Activated CD4-positive, alpha-beta memory T cell treated with anti-CD3 and anti-CD28 coated beads for 36 hours (primary cell): ENCODE results near the gene CNOT2. TPM values are rescaled to one million over a fixed set of nuclear protein-coding genes. Genes with fewer than 3 reads are reported as not detected.
A peak's percentile ranks its signal among the peaks of the same experiment; 100 is the strongest.

ENCODE experiments used
- CTCF ChIA-PET: fragments of 350-600 bp; sonication (Branson Sonifier 250); formaldehyde crosslinking; loops from one replicate; lab custom pipeline; 2021; ENCODE audit warnings: antibody characterized with exemption, inconsistent platforms; lab: Charles Lee
- POLR2A ChIA-PET: fragments of 350-600 bp; sonication (Branson Sonifier 250); formaldehyde crosslinking; loops from one replicate; lab custom pipeline; 2021; ENCODE audit warnings: antibody characterized with exemption; lab: Charles Lee
- DNase-seq: peaks from one replicate; pipeline ENCODE4 v3.0.0-alpha.2; 2020
- H3K27ac Mint-ChIP-seq: one replicate; pipeline ENCODE4 v1.8.0; 2021; ENCODE audit warnings: mixed read lengths
- H3K27me3 Mint-ChIP-seq: one replicate; pipeline ENCODE4 v1.8.0; 2021; ENCODE audit warnings: mixed read lengths
- H3K36me3 Mint-ChIP-seq: one replicate; pipeline ENCODE4 v1.8.0; 2021; ENCODE audit warnings: mixed read lengths
- H3K4me1 Mint-ChIP-seq: one replicate; pipeline ENCODE4 v1.8.0; 2021; ENCODE audit warnings: low read depth, mixed read lengths
- H3K4me3 Mint-ChIP-seq: one replicate; pipeline ENCODE4 v1.8.0; 2021; ENCODE audit warnings: mild to moderate bottlenecking, mixed read lengths
- H3K9me3 Mint-ChIP-seq: one replicate; pipeline ENCODE4 v1.8.0; 2021; ENCODE audit warnings: mixed read lengths
- intact Hi-C: fragments of 100-400 bp; cut with micrococcal nuclease; formaldehyde crosslinking; loops from one replicate; pipeline ENCODE4 v1.15.1; 2023
- total RNA-seq, 2 experiments: library from RNA; stranded (reverse); gene quantifications; one replicate each; pipeline ENCODE4 v1.2.3, GENCODE V29; 2021

The CNOT2 gene
- total RNA-seq, 2 experiments from 2014 or later = 58.4 to 58.5 TPM

GRCh38 chr12:70254846-70255245 lies 11.6 kb downstream of the CNOT2 start:
- Mint-ChIP-seq H3K27ac (no peak overlapping the region), H3K4me1 (peaks cover 75% of the 10 kb centered on the region), H3K27me3 (no peaks in the 10 kb centered on the region), H3K36me3 (no peaks in the 10 kb centered on the region), H3K4me3 (no peak overlapping the region), H3K9me3 (no peaks in the 10 kb centered on the region)
- intact Hi-C loops = no loop called here
- ChIA-PET POLR2A (no interaction called here), CTCF (no interaction called here)
- no peak for DNase-seq

DNA sequence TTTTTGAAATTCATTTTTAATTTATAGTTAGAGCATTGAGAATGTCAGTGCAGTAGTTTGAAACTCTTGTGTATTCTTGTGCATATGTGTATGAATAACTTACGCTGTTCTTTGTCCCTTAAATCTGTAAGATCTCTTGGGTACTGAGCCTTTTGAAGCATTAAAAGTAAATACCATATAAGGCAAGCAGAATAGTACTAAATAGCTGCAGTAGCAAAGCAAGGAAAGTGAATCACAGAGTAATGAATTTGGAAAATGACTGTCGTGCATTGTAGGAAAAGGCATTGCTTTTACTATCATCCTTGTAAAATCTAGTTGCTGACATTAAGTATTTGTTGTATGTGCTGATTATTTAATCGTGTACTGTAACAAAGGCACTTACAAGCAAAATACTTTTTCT lies 12.1 kb downstream of the CNOT2 start:
- DNase-seq = no peak
- no peaks in the 10 kb centered on the region for H3K36me3 Mint-ChIP-seq
- H3K27ac Mint-ChIP-seq = no peak overlapping the region
- peaks cover 72% of the 10 kb centered on the region for H3K4me1 Mint-ChIP-seq
- no peaks in the 10 kb centered on the region for H3K9me3 Mint-ChIP-seq
- intact Hi-C loops = no loop called here
- no peaks in the 10 kb centered on the region for H3K27me3 Mint-ChIP-seq
- H3K4me3 Mint-ChIP-seq = no peak overlapping the region
- ChIA-PET POLR2A (no interaction called here), CTCF (no interaction called here)

- ChIA-PET POLR2A (no interaction called here), CTCF (no interaction called here)
- peaks cover 16% of the 10 kb centered on the region for H3K36me3 Mint-ChIP-seq
- no peak overlapping the region for H3K27ac Mint-ChIP-seq
- H3K9me3 Mint-ChIP-seq = no peaks in the 10 kb centered on the region
- no peak overlapping the region for H3K4me3 Mint-ChIP-seq
- no peaks in the 10 kb centered on the region for H3K27me3 Mint-ChIP-seq
- peaks cover 72% of the 10 kb centered on the region for H3K4me1 Mint-ChIP-seq
- no peak for DNase-seq
- intact Hi-C loops = no loop called here
Measured at GRCh38 chr12:70258605-70259403, 15.6 kb downstream of the CNOT2 start.

DNA sequence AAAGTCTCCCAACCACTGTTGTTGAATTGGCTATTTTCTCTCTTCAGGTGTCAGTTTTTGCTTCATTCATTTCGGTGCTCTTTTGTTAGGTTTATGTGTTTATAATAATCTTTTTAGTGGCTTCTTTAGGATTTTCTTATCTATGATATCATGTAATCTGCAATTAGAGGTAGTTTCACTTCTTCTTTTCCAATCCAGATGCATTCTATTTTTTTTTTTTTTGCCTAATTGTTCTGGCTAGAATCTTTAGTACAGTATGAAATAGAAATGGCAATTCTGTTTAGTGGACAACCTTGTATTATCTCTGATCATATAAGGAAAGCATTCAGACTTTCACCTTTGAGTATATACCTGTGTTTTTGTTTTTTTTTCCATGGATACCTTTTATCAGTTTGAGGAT lies 17.4 kb downstream of the CNOT2 start:
- ChIA-PET CTCF (no interaction called here), POLR2A (no interaction called here)
- Mint-ChIP-seq H3K27ac (no peak overlapping the region), H3K9me3 (no peaks in the 10 kb centered on the region), H3K4me3 (no peak overlapping the region), H3K27me3 (no peaks in the 10 kb centered on the region), H3K4me1 (peaks cover 69% of the 10 kb centered on the region), H3K36me3 (peaks cover 16% of the 10 kb centered on the region)
- DNase-seq = no peak
- intact Hi-C loops = no loop called here

GRCh38 chr12:70264067-70264867 lies 21.0 kb downstream of the CNOT2 start:
- intact Hi-C loops = no loop called here
- CTCF ChIA-PET = no interaction called here
- peaks cover 69% of the 10 kb centered on the region for H3K4me1 Mint-ChIP-seq
- no peak overlapping the region for H3K4me3 Mint-ChIP-seq
- no peak for DNase-seq
- POLR2A ChIA-PET = no interaction called here
- H3K9me3 Mint-ChIP-seq = no peaks in the 10 kb centered on the region
- H3K27ac Mint-ChIP-seq = no peak overlapping the region
- H3K27me3 Mint-ChIP-seq = no peaks in the 10 kb centered on the region
- peaks cover 20% of the 10 kb centered on the region for H3K36me3 Mint-ChIP-seq

GRCh38 chr12:70265132-70265531 lies 21.9 kb downstream of the CNOT2 start:
- Mint-ChIP-seq H3K4me1 (peaks cover 67% of the 10 kb centered on the region), H3K27ac (no peak overlapping the region), H3K9me3 (no peaks in the 10 kb centered on the region), H3K27me3 (no peaks in the 10 kb centered on the region), H3K36me3 (peaks cover 20% of the 10 kb centered on the region), H3K4me3 (no peak overlapping the region)
- no peak for DNase-seq
- POLR2A ChIA-PET = no interaction called here
- CTCF ChIA-PET = no interaction called here
- intact Hi-C loops = loop anchor here (5.0 kb wide), 1 partner anchor 42 kb away; no protein-coding TSS in a partner anchor

DNA sequence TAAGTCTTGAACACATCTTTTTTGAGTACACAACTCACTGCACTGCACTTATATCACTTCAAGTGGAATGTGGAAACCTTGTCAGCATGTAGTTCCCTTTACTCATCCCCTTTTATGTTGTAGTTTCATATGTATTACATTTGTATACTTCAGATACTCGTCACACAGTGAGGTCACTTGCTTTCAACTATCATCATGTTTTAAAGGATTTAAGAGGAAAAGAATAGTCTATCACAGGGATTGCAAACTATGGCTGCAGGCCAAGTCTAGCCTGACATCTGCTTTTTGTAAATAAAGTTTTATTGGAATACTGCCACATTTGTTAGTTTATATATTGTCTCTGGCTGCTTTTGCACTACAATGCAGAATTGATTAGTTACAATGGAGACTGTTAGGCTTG lies 24.3 kb downstream of the CNOT2 start:
- no peaks in the 10 kb centered on the region for H3K9me3 Mint-ChIP-seq
- H3K4me1 Mint-ChIP-seq = peaks cover 70% of the 10 kb centered on the region
- H3K27me3 Mint-ChIP-seq = no peaks in the 10 kb centered on the region
- ChIA-PET CTCF (no interaction called here), POLR2A (no interaction called here)
- peaks cover 17% of the 10 kb centered on the region for H3K36me3 Mint-ChIP-seq
- no peak overlapping the region for H3K4me3 Mint-ChIP-seq
- intact Hi-C loops = loop anchor here (1.0 to 5.0 kb wide), 3 partner anchors 17 to 40 kb away; partner anchors contain the start of gene CNOT2
- H3K27ac Mint-ChIP-seq = peak overlapping the region; percentile 28
- no peak for DNase-seq

GRCh38 chr12:70268972-70269371 lies 25.7 kb downstream of the CNOT2 start:
- no peaks in the 10 kb centered on the region for H3K9me3 Mint-ChIP-seq
- DNase-seq = no peak
- ChIA-PET POLR2A (no interaction called here), CTCF (interaction anchor here (0.6 kb wide), 2 partner anchors 104 to 468 kb away, joined by 3 to 4 read pairs; no protein-coding TSS in a partner anchor)
- peaks cover 15% of the 10 kb centered on the region for H3K36me3 Mint-ChIP-seq
- H3K4me1 Mint-ChIP-seq = peaks cover 70% of the 10 kb centered on the region
- intact Hi-C loops = loop anchor here (5.0 kb wide), 1 partner anchor 38 kb away; no protein-coding TSS in a partner anchor
- H3K4me3 Mint-ChIP-seq = no peak overlapping the region
- no peak overlapping the region for H3K27ac Mint-ChIP-seq
- no peaks in the 10 kb centered on the region for H3K27me3 Mint-ChIP-seq

DNA sequence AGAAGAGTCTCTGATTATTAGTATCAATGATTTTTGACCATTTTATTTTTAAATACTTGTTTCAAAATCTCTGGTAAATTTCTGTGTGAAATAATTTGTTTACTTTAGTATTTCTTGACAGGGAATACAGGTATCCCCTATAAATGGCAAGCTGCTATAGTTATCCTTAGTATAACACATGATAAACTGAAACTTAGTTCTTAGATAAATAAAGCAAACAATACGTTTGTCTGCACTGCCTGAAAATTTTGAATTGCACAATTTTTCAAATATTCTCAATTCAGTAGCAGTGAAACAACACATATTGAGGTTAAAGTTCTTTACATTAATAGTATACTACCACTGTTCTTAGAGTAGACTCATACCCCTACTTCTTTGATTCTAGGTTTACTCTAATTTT lies 26.9 kb downstream of the CNOT2 start:
- no peaks in the 10 kb centered on the region for H3K9me3 Mint-ChIP-seq
- intact Hi-C loops = no loop called here
- H3K36me3 Mint-ChIP-seq = peaks cover 22% of the 10 kb centered on the region
- H3K4me3 Mint-ChIP-seq = no peak overlapping the region
- CTCF ChIA-PET = no interaction called here
- no peak overlapping the region for H3K27ac Mint-ChIP-seq
- peaks cover 71% of the 10 kb centered on the region for H3K4me1 Mint-ChIP-seq
- POLR2A ChIA-PET = no interaction called here
- H3K27me3 Mint-ChIP-seq = no peaks in the 10 kb centered on the region
- no peak for DNase-seq

- H3K9me3 Mint-ChIP-seq = no peaks in the 10 kb centered on the region
- CTCF ChIA-PET = no interaction called here
- no peak for DNase-seq
- peaks cover 72% of the 10 kb centered on the region for H3K4me1 Mint-ChIP-seq
- H3K4me3 Mint-ChIP-seq = no peak overlapping the region
- intact Hi-C loops = no loop called here
- H3K27me3 Mint-ChIP-seq = no peaks in the 10 kb centered on the region
- POLR2A ChIA-PET = no interaction called here
- no peak overlapping the region for H3K27ac Mint-ChIP-seq
- peaks cover 22% of the 10 kb centered on the region for H3K36me3 Mint-ChIP-seq
Measured at GRCh38 chr12:70271025-70271424, 27.8 kb downstream of the CNOT2 start.

- CTCF ChIA-PET = no interaction called here
Measured at GRCh38 chr12:70272510-70272909, 29.3 kb downstream of the CNOT2 start.

GRCh38 chr12:70275045-70275444 lies 31.8 kb downstream of the CNOT2 start:
- H3K4me3 Mint-ChIP-seq = no peak overlapping the region
- H3K4me1 Mint-ChIP-seq = peaks cover 61% of the 10 kb centered on the region
- no peak overlapping the region for H3K27ac Mint-ChIP-seq
- H3K27me3 Mint-ChIP-seq = no peaks in the 10 kb centered on the region
- ChIA-PET CTCF (no interaction called here), POLR2A (interaction anchor here (1.6 kb wide), 1 partner anchor 31 kb away, joined by 4 read pairs; no protein-coding TSS in a partner anchor)
- intact Hi-C loops = no loop called here
- H3K9me3 Mint-ChIP-seq = no peaks in the 10 kb centered on the region
- no peak for DNase-seq
- peaks cover 25% of the 10 kb centered on the region for H3K36me3 Mint-ChIP-seq

More at GRCh38 chr12:70272510-70272909, 29.3 kb downstream of the CNOT2 start:
- POLR2A ChIA-PET = no interaction called here
- Mint-ChIP-seq H3K27me3 (no peaks in the 10 kb centered on the region), H3K36me3 (peaks cover 19% of the 10 kb centered on the region), H3K4me1 (peaks cover 64% of the 10 kb centered on the region), H3K4me3 (no peak overlapping the region), H3K9me3 (no peaks in the 10 kb centered on the region), H3K27ac (no peak overlapping the region)
- DNase-seq = no peak
- intact Hi-C loops = no loop called here
